Testis (tissue), 3 donors: Measurements from ENCODE around the gene METTL16. TPM values are rescaled to one million over a fixed set of nuclear protein-coding genes. Genes with fewer than 3 reads are reported as not detected.
A peak's percentile ranks its signal among the peaks of the same experiment; 100 is the strongest.

Experiments used
- DNase-seq: peaks from one replicate; pipeline ENCODE4 v3.0.0-alpha.2; 2019
- H3K27ac ChIP-seq, 2 donors: fragments of 200-600 bp; sonication (generic); one replicate each; pipeline ENCODE4 v1.5.1; 2019
- H3K27me3 ChIP-seq: fragments of 200-600 bp; sonication (generic); one replicate; pipeline ENCODE4 v1.5.1; 2019
- H3K36me3 ChIP-seq: fragments of 200-600 bp; sonication (generic); one replicate; pipeline ENCODE4 v1.5.1; 2017; ENCODE audit warnings: low read depth; ENCODE audit errors: missing control alignments
- H3K4me1 ChIP-seq: fragments of 200-600 bp; sonication (generic); one replicate; pipeline ENCODE4 v1.5.1; 2019
- H3K4me3 ChIP-seq, 2 donors: fragments of 200-600 bp; sonication (generic); one replicate each; pipeline ENCODE4 v1.5.1; 2017 to 2019
- H3K9me3 ChIP-seq: fragments of 200-600 bp; sonication (generic); one replicate; pipeline ENCODE4 v1.5.1; 2017
- POLR2A ChIP-seq: fragments of 450-650 bp; IDR thresholded peaks from one replicate; pipeline ENCODE4 v1.6.1; 2017; ENCODE audit warnings: antibody characterized with exemption, mild to moderate bottlenecking, moderate library complexity
- WGBS, 2 donors: methylation state at CpG; one replicate each; pipeline ENCODE4 v1.1.5; 2018; 5-methylcytosine and 5-hydroxymethylcytosine counted together
- intact Hi-C: fragments of 100-400 bp; cut with DNase I; formaldehyde crosslinking; loops from one replicate; pipeline ENCODE4 v1.15.1; 2023; ENCODE audit warnings: low total_unique reads
- polyA plus RNA-seq: library from polyadenylated mRNA; stranded (reverse); fragments of 350-450 nt; fragmentation: Illumina TruSeq; extraction: RNeasy Lipid Tissue Mini Kit (QIAGEN cat#74804); gene quantifications from one replicate; pipeline ENCODE4 v1.2.3, GENCODE V29; 2014; ENCODE audit warnings: low read depth, low replicate concordance; ENCODE audit not compliant: insufficient read depth
- total RNA-seq, 2 donors: library from RNA; depleted of rRNA; stranded (reverse); fragments of >200 nt; gene quantifications; one replicate each; pipeline ENCODE4 v1.2.3, GENCODE V29; 2016
- TF ChIP-seq, protein P1 (sequence below), 3 experiments: fragments of 450-650 bp in 2 of 3; fragments of 200-600 bp in 1 of 3; sonication (generic) in 1 of 3; IDR thresholded peaks; one replicate each; pipeline ENCODE4 v1.5.1; 2016 to 2019; ENCODE audit warnings: antibody characterized with exemption in 3 of 3, mild to moderate bottlenecking in 2 of 3, moderate library complexity in 1 of 3

Gene METTL16
- total and polyA plus RNA-seq, 3 donors from 2014 or later: 23.1 to 53.6 (median 42.7) TPM

DNA sequence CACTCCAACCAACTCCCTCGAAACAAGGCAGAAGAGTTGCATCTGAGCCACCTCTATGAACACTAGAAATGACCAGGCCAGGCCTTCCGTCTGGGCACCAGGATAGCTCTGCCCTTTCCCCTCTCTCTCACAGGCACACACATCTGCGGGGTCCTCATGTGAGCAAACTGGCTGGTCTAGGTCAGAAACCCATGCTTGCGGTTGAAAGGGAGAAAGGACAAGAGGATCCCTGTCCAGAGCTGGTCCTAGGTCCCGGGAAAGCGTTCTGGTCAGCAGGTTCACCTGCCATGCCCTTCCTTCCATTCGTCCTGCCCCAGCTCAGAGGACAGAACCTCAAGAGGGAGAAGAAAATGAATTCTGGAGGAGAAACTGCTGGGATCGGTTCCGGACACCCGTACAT lies 113.5 kb downstream of the METTL16 start:
- WGBS, 2 donors: 68 to 71% methylated on average over 8 to 10 of the region's 10 CpGs
- TF ChIP-seq POLR2A: no peak
- TF ChIP-seq, protein P1, sequence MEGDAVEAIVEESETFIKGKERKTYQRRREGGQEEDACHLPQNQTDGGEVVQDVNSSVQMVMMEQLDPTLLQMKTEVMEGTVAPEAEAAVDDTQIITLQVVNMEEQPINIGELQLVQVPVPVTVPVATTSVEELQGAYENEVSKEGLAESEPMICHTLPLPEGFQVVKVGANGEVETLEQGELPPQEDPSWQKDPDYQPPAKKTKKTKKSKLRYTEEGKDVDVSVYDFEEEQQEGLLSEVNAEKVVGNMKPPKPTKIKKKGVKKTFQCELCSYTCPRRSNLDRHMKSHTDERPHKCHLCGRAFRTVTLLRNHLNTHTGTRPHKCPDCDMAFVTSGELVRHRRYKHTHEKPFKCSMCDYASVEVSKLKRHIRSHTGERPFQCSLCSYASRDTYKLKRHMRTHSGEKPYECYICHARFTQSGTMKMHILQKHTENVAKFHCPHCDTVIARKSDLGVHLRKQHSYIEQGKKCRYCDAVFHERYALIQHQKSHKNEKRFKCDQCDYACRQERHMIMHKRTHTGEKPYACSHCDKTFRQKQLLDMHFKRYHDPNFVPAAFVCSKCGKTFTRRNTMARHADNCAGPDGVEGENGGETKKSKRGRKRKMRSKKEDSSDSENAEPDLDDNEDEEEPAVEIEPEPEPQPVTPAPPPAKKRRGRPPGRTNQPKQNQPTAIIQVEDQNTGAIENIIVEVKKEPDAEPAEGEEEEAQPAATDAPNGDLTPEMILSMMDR (IDR thresholded peaks at IDR 0.05): no peak
- no peaks in the 10 kb centered on the region for H3K27me3 ChIP-seq
- peak overlapping the region; percentile 94 to 99 for H3K27ac ChIP-seq
- peaks cover 58% of the 10 kb centered on the region for H3K4me1 ChIP-seq
- no peaks in the 10 kb centered on the region for H3K9me3 ChIP-seq
- intact Hi-C loops: no loop called here
- H3K36me3 ChIP-seq: no peaks in the 10 kb centered on the region
- DNase-seq: no peak
- H3K4me3 ChIP-seq: peak overlapping the region in 1 of 2 donors; percentile 97

DNA sequence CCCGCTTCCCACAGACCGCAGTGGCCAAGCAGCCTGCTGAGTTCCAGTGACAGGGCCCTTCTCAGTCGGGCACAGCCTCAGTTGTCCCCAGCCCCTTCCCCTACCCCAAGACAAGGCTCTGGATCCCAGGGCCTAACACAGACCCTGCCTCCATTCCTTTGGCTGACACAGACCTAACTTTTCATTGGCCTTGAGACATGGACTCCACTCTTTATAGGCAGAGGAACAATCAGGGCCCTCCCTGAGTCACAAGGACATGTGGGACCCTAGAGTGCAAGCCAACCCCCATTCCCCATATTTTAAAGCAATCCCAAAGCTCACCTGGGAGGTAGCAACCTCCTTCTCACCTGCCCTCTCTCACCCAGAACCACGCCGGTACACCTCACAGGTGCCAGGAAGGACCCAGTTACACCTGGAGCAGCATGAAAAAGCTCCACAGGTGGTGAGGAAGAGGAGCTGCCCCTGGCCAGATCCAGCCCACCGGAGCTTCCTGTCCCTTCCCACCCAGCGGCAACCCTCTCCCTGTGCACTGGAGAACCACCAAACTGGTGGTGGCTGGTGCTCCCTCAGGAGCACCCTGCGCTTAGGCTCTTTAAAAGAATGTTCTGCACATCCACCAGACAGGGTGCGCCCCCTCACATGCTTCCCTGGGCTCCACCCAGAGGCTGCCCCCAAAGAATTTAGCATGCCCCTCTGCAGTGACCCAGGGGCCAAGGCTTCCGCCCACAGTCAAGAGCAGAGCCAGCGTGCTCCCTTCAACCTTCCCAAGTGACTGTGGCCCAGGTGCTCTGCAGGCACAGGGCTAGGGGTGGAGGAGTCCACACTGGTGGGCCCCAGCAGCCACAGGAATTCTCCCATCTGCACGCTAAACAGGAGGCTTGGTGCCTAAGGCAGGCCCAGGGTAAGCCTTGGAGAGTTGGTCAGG lies 114.2 kb downstream of the METTL16 start:
- WGBS, 2 donors: 61 to 82% methylated on average over 6 to 12 of the region's 12 CpGs

DNA sequence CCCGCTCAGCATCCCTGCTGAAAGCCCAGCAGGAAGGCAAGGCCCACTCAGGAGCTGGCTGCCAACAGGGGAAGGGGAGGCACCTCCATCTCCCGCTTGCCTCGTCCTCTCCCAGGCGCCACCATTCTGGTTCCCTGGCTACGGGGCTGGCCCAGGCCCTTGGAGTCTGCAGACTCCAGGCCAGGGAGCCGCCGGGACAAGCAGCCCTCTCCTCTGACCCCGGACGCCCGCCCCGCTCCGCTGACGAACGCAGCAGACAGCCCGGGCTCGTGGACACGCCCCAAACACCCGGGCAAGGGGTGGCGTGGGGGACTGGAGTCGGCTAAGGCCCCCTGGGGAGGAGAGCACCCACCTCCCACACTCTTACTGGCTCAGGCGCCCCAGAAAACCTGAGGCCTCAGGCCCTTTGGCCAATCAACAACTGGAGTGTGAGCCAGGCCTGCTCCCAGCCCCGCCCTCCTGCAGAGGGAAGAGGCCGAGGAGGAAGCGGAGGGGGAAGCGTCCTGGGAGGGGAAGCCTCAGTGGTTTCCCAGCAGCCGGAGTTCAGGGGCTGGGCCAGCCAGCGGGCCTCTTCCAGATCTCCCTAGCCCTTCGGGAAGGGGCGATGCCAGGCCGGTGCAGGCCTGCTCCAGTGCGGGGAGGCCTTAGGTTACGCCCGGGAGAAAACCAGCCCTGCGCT lies 115.0 kb downstream of the METTL16 start:
- peak; percentile 10 for TF ChIP-seq POLR2A
- TF ChIP-seq, protein P1 (IDR thresholded peaks at IDR 0.05): no peak
- intact Hi-C loops: no loop called here
- Histone ChIP-seq H3K36me3 (no peaks in the 10 kb centered on the region), H3K27ac (peak overlapping the region; percentile 94 to 99), H3K27me3 (no peaks in the 10 kb centered on the region), H3K4me3 (no peak overlapping the region), H3K9me3 (no peaks in the 10 kb centered on the region), H3K4me1 (peaks cover 55% of the 10 kb centered on the region)
- 15% methylated on average over 28 of the region's 34 CpGs; no CpG with 5 or more reads in 1 of the 2 donors for WGBS, 2 donors
- DNase-seq: peak; percentile 96

More for the DNA sequence above, 114.2 kb downstream of the METTL16 start:
- Histone ChIP-seq H3K4me1 (peaks cover 52% of the 10 kb centered on the region), H3K27ac (peak overlapping the region; percentile 94 to 99), H3K36me3 (no peaks in the 10 kb centered on the region), H3K4me3 (no peak overlapping the region), H3K9me3 (no peaks in the 10 kb centered on the region), H3K27me3 (no peaks in the 10 kb centered on the region)
- intact Hi-C loops: no loop called here
- no peak for TF ChIP-seq POLR2A
- TF ChIP-seq, protein P1 (IDR thresholded peaks at IDR 0.05): no peak
- DNase-seq: no peak

DNA sequence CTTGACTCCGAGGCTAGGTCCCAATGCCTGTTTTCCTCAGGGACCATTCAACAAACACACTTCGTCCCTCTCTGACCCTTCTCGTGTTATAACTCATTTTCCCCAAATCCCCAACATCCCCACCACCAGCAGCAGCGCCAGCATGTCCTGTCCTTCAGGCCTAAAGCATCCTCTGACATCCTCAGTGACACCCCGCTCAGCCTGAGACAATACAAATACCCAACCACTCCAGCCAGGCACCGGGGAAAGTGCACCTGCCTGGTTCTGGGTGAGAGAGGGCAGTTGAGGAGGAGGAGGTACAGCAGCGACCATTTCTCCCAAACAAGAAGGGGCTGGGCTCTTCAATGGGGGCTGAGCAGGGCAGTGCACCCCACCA lies 115.5 kb downstream of the METTL16 start:
- H3K9me3 ChIP-seq: no peaks in the 10 kb centered on the region
- H3K4me3 ChIP-seq: no peak overlapping the region
- no peaks in the 10 kb centered on the region for H3K36me3 ChIP-seq
- H3K4me1 ChIP-seq: peaks cover 60% of the 10 kb centered on the region
- 42 to 44% methylated on average over 6 to 7 of the region's 7 CpGs for WGBS, 2 donors
- DNase-seq: no peak
- intact Hi-C loops: no loop called here
- peak overlapping the region; percentile 94 to 99 for H3K27ac ChIP-seq
- TF ChIP-seq, protein P1 (IDR thresholded peaks at IDR 0.05): no peak
- TF ChIP-seq POLR2A: no peak
- no peaks in the 10 kb centered on the region for H3K27me3 ChIP-seq
